Panc1 (cell line): ENCODE data around the gene HS3ST2. TPM values are rescaled to one million over a fixed set of nuclear protein-coding genes. Genes with fewer than 3 reads are reported as not detected.

Experiments used
- ATAC-seq: fragments of 200-7000 bp; cut with Tn5 transposase; 2 replicates; pipeline ENCODE4 v1.9.1; 2020; ENCODE audit warnings: mild to moderate bottlenecking, moderate library complexity
- BruUV-seq: library from RNA; stranded (reverse); fragments of 400-500 nt; replicated peaks from 2 replicates; lab custom pipeline; 2021; lab: Mats Ljungman, UMichigan
- CTCF ChIA-PET: fragments of 300-600 bp; sonication (Branson Sonifier 250); formaldehyde crosslinking; loops from one replicate; lab custom pipeline; 2022; ENCODE audit warnings: antibody characterized with exemption; lab: Charles Lee
- POLR2A ChIA-PET: fragments of 300-600 bp; sonication (Branson Sonifier 250); formaldehyde crosslinking; loops from one replicate; lab custom pipeline; 2022; ENCODE audit warnings: antibody characterized with exemption; lab: Charles Lee
- DNase-seq: peaks from one replicate; pipeline ENCODE4 v3.0.0-alpha.2; 2010; ENCODE audit warnings: low read depth, low spot score
- H3K27ac ChIP-seq: 2 replicates; pipeline ENCODE4 v1.5.1; 2011; ENCODE audit warnings: mild to moderate bottlenecking, low read length, inconsistent platforms
- H3K27me3 ChIP-seq: fragments of 200-500 bp; sonication (Bioruptor generic); 2 replicates; pipeline ENCODE4 v1.6.0; 2014; ENCODE audit warnings: low read length, inconsistent platforms; ENCODE audit not compliant: control insufficient read depth, insufficient read depth
- H3K36me3 ChIP-seq: fragments of 200-500 bp; sonication (Bioruptor generic); 2 replicates; pipeline ENCODE4 v1.5.1; 2014; ENCODE audit warnings: inconsistent platforms, mild to moderate bottlenecking, low read length, moderate library complexity; ENCODE audit not compliant: control insufficient read depth, insufficient read depth
- H3K4me1 ChIP-seq: 2 replicates; pipeline ENCODE4 v1.5.1; 2011; ENCODE audit warnings: inconsistent platforms, mild to moderate bottlenecking, low read length, moderate library complexity; ENCODE audit not compliant: control insufficient read depth, insufficient read depth
- H3K4me3 ChIP-seq, 2 experiments: 2 replicates each; pipeline ENCODE4 v1.5.1; 2011 to 2012; ENCODE audit warnings: low read depth in 2 of 2, low read length in 2 of 2, mild to moderate bottlenecking in 2 of 2, inconsistent platforms in 1 of 2, moderate library complexity in 1 of 2
- H3K9me3 ChIP-seq: fragments of 200-500 bp; sonication (Bioruptor generic); 2 replicates; pipeline ENCODE4 v1.5.1; 2014; ENCODE audit warnings: low read depth, mild to moderate bottlenecking, inconsistent platforms, low read length, moderate library complexity; ENCODE audit not compliant: control insufficient read depth, insufficient read depth
- POLR2AphosphoS5 ChIP-seq: IDR thresholded peaks from 2 replicates; pipeline ENCODE4 v1.6.1; 2012; ENCODE audit warnings: mild to moderate bottlenecking, low read depth, low read length, moderate library complexity
- REST ChIP-seq, 2 experiments: IDR thresholded peaks; 2 replicates each; pipeline ENCODE4 v1.6.1; 2011 to 2012; ENCODE audit warnings: low read depth in 2 of 2, control low read depth in 1 of 2, low read length in 1 of 2, mild to moderate bottlenecking in 1 of 2, moderate library complexity in 1 of 2; ENCODE audit not compliant: insufficient read depth in 1 of 2
- SIN3A ChIP-seq: IDR thresholded peaks from 2 replicates; pipeline ENCODE4 v1.6.1; 2012; ENCODE audit warnings: low read depth, mild to moderate bottlenecking, low read length, moderate library complexity, borderline replicate concordance; ENCODE audit not compliant: insufficient read depth
- TCF7L2 ChIP-seq: IDR thresholded peaks from 2 replicates; pipeline ENCODE4 v1.6.1; 2011; ENCODE audit warnings: mild to moderate bottlenecking, low read depth, low read length, inconsistent platforms
- in situ Hi-C: cut with HindIII; loops from 2 replicates; pipeline ENCODE4 v1.10.0; 2016; ENCODE audit warnings: low sequenced_read_pairs, low pct_unique_long_range_greater_than_20kb
- intact Hi-C: fragments of 100-400 bp; cut with micrococcal nuclease; formaldehyde crosslinking; loops from one replicate; pipeline ENCODE4 v1.10.0; 2022; ENCODE audit not compliant: unreplicated experiment
- total RNA-seq: library from RNA; stranded (reverse); gene quantifications from one replicate; pipeline ENCODE4 v1.2.1, GENCODE V29; 2021; ENCODE audit not compliant: unreplicated experiment
- TF ChIP-seq, protein P1 (sequence below): fragments of 450-650 bp; IDR thresholded peaks from 2 replicates; pipeline ENCODE4 v1.5.1; 2017; ENCODE audit warnings: mild to moderate bottlenecking

Gene HS3ST2
- total RNA-seq, 1 experiment from 2014 or later, result not detected

DNA sequence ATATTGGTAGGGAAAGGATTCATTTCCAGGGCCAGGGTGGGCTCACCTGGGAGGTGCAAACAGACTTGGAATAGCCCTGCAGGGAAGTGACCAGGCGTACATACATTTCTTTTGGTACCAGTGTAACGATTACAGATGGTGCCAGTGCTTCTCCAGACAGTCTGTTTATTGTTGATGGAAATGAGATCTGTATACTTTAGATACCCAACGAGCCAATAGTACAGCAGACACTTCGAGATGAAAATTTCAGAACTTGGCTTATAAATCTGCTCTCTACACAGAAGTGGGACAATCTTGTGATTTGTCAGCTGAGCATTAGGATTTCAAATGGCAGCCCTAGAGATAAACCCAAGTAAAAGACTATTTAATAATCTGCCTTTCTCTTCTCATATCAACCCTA, 57.9 kb downstream of the HS3ST2 start:
- peaks cover 11% of the 10 kb centered on the region for H3K27me3 ChIP-seq
- DNase-seq, result no peak
- CTCF ChIA-PET, result no interaction called here

GRCh38 chr16:22874394-22874793, 60.4 kb downstream of the HS3ST2 start:
- no TSS peak for BruUV-seq
- Histone ChIP-seq H3K27me3 (peaks cover 15% of the 10 kb centered on the region), H3K27ac (no peak overlapping the region), H3K4me3 (no peak overlapping the region), H3K4me1 (no peaks in the 10 kb centered on the region), H3K36me3 (no peaks in the 10 kb centered on the region), H3K9me3 (no peaks in the 10 kb centered on the region)
- no peak for TF ChIP-seq TCF7L2
- TF ChIP-seq SIN3A, result no peak
- TF ChIP-seq, protein P1, sequence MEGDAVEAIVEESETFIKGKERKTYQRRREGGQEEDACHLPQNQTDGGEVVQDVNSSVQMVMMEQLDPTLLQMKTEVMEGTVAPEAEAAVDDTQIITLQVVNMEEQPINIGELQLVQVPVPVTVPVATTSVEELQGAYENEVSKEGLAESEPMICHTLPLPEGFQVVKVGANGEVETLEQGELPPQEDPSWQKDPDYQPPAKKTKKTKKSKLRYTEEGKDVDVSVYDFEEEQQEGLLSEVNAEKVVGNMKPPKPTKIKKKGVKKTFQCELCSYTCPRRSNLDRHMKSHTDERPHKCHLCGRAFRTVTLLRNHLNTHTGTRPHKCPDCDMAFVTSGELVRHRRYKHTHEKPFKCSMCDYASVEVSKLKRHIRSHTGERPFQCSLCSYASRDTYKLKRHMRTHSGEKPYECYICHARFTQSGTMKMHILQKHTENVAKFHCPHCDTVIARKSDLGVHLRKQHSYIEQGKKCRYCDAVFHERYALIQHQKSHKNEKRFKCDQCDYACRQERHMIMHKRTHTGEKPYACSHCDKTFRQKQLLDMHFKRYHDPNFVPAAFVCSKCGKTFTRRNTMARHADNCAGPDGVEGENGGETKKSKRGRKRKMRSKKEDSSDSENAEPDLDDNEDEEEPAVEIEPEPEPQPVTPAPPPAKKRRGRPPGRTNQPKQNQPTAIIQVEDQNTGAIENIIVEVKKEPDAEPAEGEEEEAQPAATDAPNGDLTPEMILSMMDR, result no peak
- no peak for TF ChIP-seq REST (IDR thresholded peaks at IDR 0.05; ENCODE audit: insufficient read depth in 1 of 2, low read depth in 2 of 2, low read length in 1 of 2)
- no peak for TF ChIP-seq POLR2AphosphoS5
- CTCF ChIA-PET, result no interaction called here
- POLR2A ChIA-PET, result no interaction called here
- in situ Hi-C loops, result no loop called here
- DNase-seq (no peak), ATAC-seq (no peak)
- intact Hi-C loops, result no loop called here

More for the DNA sequence above, 57.9 kb downstream of the HS3ST2 start:
- POLR2A ChIA-PET, result no interaction called here
- no peak overlapping the region for H3K4me3 ChIP-seq
- in situ Hi-C loops (no loop called here), intact Hi-C loops (no loop called here)
- ATAC-seq, result no peak
- no peaks in the 10 kb centered on the region for H3K36me3 ChIP-seq
- no TSS peak for BruUV-seq
- H3K27ac ChIP-seq, result no peak overlapping the region
- no peaks in the 10 kb centered on the region for H3K9me3 ChIP-seq
- TF ChIP-seq, protein P1, result no peak
- TF ChIP-seq TCF7L2 (no peak), SIN3A (no peak), POLR2AphosphoS5 (no peak), REST (IDR thresholded peaks at IDR 0.05; ENCODE audit: insufficient read depth in 1 of 2, low read depth in 2 of 2, low read length in 1 of 2) (no peak)
- no peaks in the 10 kb centered on the region for H3K4me1 ChIP-seq
